Activated T-helper 1 cell treated with Interleukin-2 at 50 U/mL for 16 hours (primary cell): ENCODE results near the gene ASCL3.
"Not testable (repeated sequence)": the region's sequence is repeated elsewhere in the genome, so short reads cannot be mapped to it uniquely, and the experiment has no call there.

Experiments
- DNase-seq: peaks from one replicate; pipeline ENCODE4 v3.0.0-alpha.2; 2020; ENCODE audit warnings: low read depth

The ASCL3 gene

GRCh38 chr11:8942518-8943066 lies at the start of gene ASCL3:
ASCL3 (minus strand) TSS chr11:8943016; CDS start chr11:8938161, 4,855 bp downstream.
- DNase-seq: no peak

GRCh38 chr11:8989453-8989852 lies 46.6 kb upstream of the ASCL3 start:
- DNase-seq: no peak

GRCh38 chr11:8988329-8989234 lies 45.8 kb upstream of the ASCL3 start:
- no peak for DNase-seq

- DNase-seq: no peak
These were observed 44.6 kb upstream of the ASCL3 start for GRCh38 chr11:8987446-8987845.

GRCh38 chr11:8986772-8987171 lies 44.0 kb upstream of the ASCL3 start:
- not testable (repeated sequence) for DNase-seq

GRCh38 chr11:8985462-8985861 lies 42.6 kb upstream of the ASCL3 start:
- no peak for DNase-seq

GRCh38 chr11:8983552-8983951 lies 40.7 kb upstream of the ASCL3 start:
- DNase-seq: no peak

- DNase-seq: no peak
These were observed 37.7 kb upstream of the ASCL3 start for GRCh38 chr11:8980485-8980884.

GRCh38 chr11:8979365-8979764 lies 36.5 kb upstream of the ASCL3 start:
- not testable (repeated sequence) for DNase-seq

GRCh38 chr11:8973121-8973520 lies 30.3 kb upstream of the ASCL3 start:
- DNase-seq: no peak

- DNase-seq: no peak
These were observed 29.1 kb upstream of the ASCL3 start for GRCh38 chr11:8971924-8972316.

- DNase-seq: no peak
These were observed 28.5 kb upstream of the ASCL3 start for GRCh38 chr11:8971196-8971923.

- no peak for DNase-seq
These were observed 24.4 kb upstream of the ASCL3 start for GRCh38 chr11:8967184-8967583.

GRCh38 chr11:8964324-8965320 lies 21.8 kb upstream of the ASCL3 start, which contains the start of gene TMEM9B:
TMEM9B (minus strand) TSS chr11:8964442; CDS start chr11:8964313, 129 bp downstream.
- DNase-seq: peak; percentile 64

GRCh38 chr11:8963569-8964323 lies 20.9 kb upstream of the ASCL3 start:
- peak; percentile 67 for DNase-seq

GRCh38 chr11:8962841-8963240 lies 20.0 kb upstream of the ASCL3 start:
- DNase-seq: no peak

GRCh38 chr11:8961401-8961800 lies 18.6 kb upstream of the ASCL3 start:
- DNase-seq: no peak

- no peak for DNase-seq
These were observed 16.8 kb upstream of the ASCL3 start for GRCh38 chr11:8959546-8960166.

- no peak for DNase-seq
These were observed 14.0 kb upstream of the ASCL3 start for GRCh38 chr11:8956860-8957259.

- DNase-seq: no peak
These were observed 6.1 kb upstream of the ASCL3 start for GRCh38 chr11:8948886-8949285.
